NAMALWA (cell line): ENCODE measurements around the gene KIF3A.

Source experiments
- DNase-seq: peaks from one replicate; pipeline ENCODE4 v3.0.0-alpha.2; 2015; ENCODE audit warnings: low spot score

Gene KIF3A

GRCh38 chr5:132677682-132678400 lies 59.5 kb downstream of the KIF3A start:
- no peak for DNase-seq

GRCh38 chr5:132677191-132677590 lies 60.2 kb downstream of the KIF3A start:
- no peak for DNase-seq

- DNase-seq: no peak
Measured at GRCh38 chr5:132675936-132676689, 61.2 kb downstream of the KIF3A start.

- DNase-seq: no peak
Measured at GRCh38 chr5:132674671-132675506, 62.5 kb downstream of the KIF3A start.

- DNase-seq: no peak
Measured at GRCh38 chr5:132673939-132674630, 63.3 kb downstream of the KIF3A start, which contains the start of gene IL4. TSS of gene IL4 (plus strand) at chr5:132673989. CDS start at chr5:132674051, 62 bp downstream.

- DNase-seq: no peak
Measured at GRCh38 chr5:132673488-132673887, 63.9 kb downstream of the KIF3A start.

- no peak for DNase-seq
Measured at GRCh38 chr5:132671000-132671399, 66.3 kb downstream of the KIF3A start.

- DNase-seq: no peak
Measured at GRCh38 chr5:132669966-132670882, 67.1 kb downstream of the KIF3A start.

GRCh38 chr5:132669455-132669820 lies 67.9 kb downstream of the KIF3A start:
- no peak for DNase-seq

- DNase-seq: no peak
Measured at GRCh38 chr5:132668706-132669454, 68.5 kb downstream of the KIF3A start.

GRCh38 chr5:132667761-132668705 lies 69.3 kb downstream of the KIF3A start:
- no peak for DNase-seq

- DNase-seq: no peak
Measured at GRCh38 chr5:132667309-132667708, 70.0 kb downstream of the KIF3A start.

GRCh38 chr5:132666310-132667123 lies 70.8 kb downstream of the KIF3A start:
- DNase-seq: no peak

- no peak for DNase-seq
Measured at GRCh38 chr5:132665574-132666080, 71.7 kb downstream of the KIF3A start.

- DNase-seq: no peak
Measured at GRCh38 chr5:132664696-132665209, 72.6 kb downstream of the KIF3A start.

GRCh38 chr5:132663771-132664695 lies 73.3 kb downstream of the KIF3A start:
- no peak for DNase-seq
